Ishikawa (cell line): ENCODE data around the gene SLC44A1.

ENCODE experiments used
- CEBPB ChIP-seq: IDR thresholded peaks from 2 replicates; pipeline ENCODE4 v1.6.1; 2012
- CREB1 ChIP-seq: IDR thresholded peaks from 2 replicates; pipeline ENCODE4 v1.6.1; 2012; ENCODE audit warnings: low read depth
- EGR1 ChIP-seq: IDR thresholded peaks from 2 replicates; pipeline ENCODE4 v1.6.1; 2012
- EP300 ChIP-seq: IDR thresholded peaks from 2 replicates; pipeline ENCODE4 v1.6.1; 2012; ENCODE audit warnings: borderline replicate concordance
- FOXM1 ChIP-seq: IDR thresholded peaks from 2 replicates; pipeline ENCODE4 v1.6.1; 2012; ENCODE audit warnings: low read depth, borderline replicate concordance
- MAX ChIP-seq: IDR thresholded peaks from 2 replicates; pipeline ENCODE4 v1.6.1; 2012
- NFIC ChIP-seq: IDR thresholded peaks from 2 replicates; pipeline ENCODE4 v1.6.1; 2012
- RAD21 ChIP-seq: IDR thresholded peaks from 2 replicates; pipeline ENCODE4 v1.6.1; 2012; ENCODE audit warnings: low read depth
- REST ChIP-seq: IDR thresholded peaks from 2 replicates; pipeline ENCODE4 v1.6.1; 2012; ENCODE audit warnings: low read depth, mild to moderate bottlenecking
- TAF1 ChIP-seq: IDR thresholded peaks from 2 replicates; pipeline ENCODE4 v1.6.1; 2012; ENCODE audit warnings: low read depth, mild to moderate bottlenecking
- TCF12 ChIP-seq: IDR thresholded peaks from 2 replicates; pipeline ENCODE4 v1.6.1; 2012; ENCODE audit warnings: low read depth
- TEAD4 ChIP-seq: IDR thresholded peaks from 2 replicates; pipeline ENCODE4 v1.6.1; 2012
- USF1 ChIP-seq: IDR thresholded peaks from 2 replicates; pipeline ENCODE4 v1.6.1; 2012
- YY1 ChIP-seq: IDR thresholded peaks from 2 replicates; pipeline ENCODE4 v1.6.1; 2012; ENCODE audit warnings: low read depth
- ZBTB7A ChIP-seq: IDR thresholded peaks from 2 replicates; pipeline ENCODE4 v1.6.1; 2012; ENCODE audit warnings: low read depth

Gene SLC44A1

DNA sequence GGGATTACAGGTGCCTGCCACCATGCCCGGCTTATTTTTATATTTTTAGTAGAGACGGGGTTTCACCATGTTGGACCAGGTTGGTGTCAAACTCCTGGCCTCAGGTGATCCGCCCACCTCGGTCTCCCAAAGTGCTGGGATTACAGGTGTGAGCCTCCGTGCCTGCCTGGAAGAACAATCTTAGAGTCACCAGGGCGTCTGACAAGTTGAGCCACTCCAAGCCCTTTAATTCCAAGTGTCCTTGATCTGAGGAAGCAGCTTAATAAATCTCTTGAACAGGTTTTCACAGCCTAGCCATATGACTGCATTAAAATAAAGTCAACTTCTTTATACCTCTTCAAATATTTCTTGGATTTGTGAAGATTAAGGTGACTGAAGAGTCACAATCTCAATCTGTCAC, 31.5 kb downstream of the SLC44A1 start:
- TF ChIP-seq EP300 (no peak), CREB1 (no peak), USF1 (no peak), CEBPB (no peak), TCF12 (no peak), REST (no peak)

- no peak for TF ChIP-seq TEAD4
- TF ChIP-seq FOXM1 = no peak
- no peak for TF ChIP-seq ZBTB7A
- no peak for TF ChIP-seq YY1
- TF ChIP-seq NFIC = no peak
- no peak for TF ChIP-seq TAF1
- no peak for TF ChIP-seq EGR1
- no peak for TF ChIP-seq TCF12
- TF ChIP-seq RAD21 = no peak
- no peak for TF ChIP-seq CREB1
- TF ChIP-seq REST = no peak
- TF ChIP-seq MAX = no peak
- no peak for TF ChIP-seq USF1
- no peak for TF ChIP-seq CEBPB
- no peak for TF ChIP-seq EP300
These were observed 34.3 kb downstream of the SLC44A1 start for GRCh38 chr9:105278751-105279150.

GRCh38 chr9:105280691-105281090, 36.2 kb downstream of the SLC44A1 start:
- no peak for TF ChIP-seq REST
- no peak for TF ChIP-seq NFIC
- no peak for TF ChIP-seq EP300

DNA sequence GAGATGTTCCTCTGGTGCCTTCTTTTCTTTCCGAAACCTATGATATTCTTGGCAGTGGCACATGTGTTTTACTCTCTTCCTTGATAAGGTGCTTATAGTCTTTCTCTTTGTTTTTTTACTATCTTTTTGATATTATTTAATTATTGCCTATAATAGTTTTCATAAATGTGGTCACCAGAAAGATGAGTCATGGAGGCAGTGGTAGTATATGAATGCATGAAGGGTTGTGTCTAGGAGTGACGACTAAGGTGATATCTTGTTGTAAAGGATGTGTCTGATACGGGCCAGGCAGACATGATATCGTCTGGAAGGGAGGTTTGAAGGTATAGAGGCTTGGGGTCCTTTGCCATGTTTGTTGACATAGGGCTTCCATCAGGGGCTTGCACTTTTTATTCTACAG, 36.8 kb downstream of the SLC44A1 start:
- TF ChIP-seq ZBTB7A = no peak
- TF ChIP-seq YY1 = no peak
- TF ChIP-seq EP300 = no peak
- TF ChIP-seq RAD21 = no peak
- TF ChIP-seq TEAD4 = no peak
- no peak for TF ChIP-seq MAX
- no peak for TF ChIP-seq NFIC
- TF ChIP-seq EGR1 = no peak
- TF ChIP-seq CREB1 = no peak
- TF ChIP-seq FOXM1 = no peak
- TF ChIP-seq TCF12 = no peak
- TF ChIP-seq REST = no peak
